Measurements from ENCODE around the gene TAMALIN. TPM values are rescaled to one million over a fixed set of nuclear protein-coding genes. Genes with fewer than 3 reads are reported as not detected.

TAMALIN gene
- total RNA-seq, 4 donors from 2014 or later, result 9.8 to 20.8 (median 14.5) TPM

DNA sequence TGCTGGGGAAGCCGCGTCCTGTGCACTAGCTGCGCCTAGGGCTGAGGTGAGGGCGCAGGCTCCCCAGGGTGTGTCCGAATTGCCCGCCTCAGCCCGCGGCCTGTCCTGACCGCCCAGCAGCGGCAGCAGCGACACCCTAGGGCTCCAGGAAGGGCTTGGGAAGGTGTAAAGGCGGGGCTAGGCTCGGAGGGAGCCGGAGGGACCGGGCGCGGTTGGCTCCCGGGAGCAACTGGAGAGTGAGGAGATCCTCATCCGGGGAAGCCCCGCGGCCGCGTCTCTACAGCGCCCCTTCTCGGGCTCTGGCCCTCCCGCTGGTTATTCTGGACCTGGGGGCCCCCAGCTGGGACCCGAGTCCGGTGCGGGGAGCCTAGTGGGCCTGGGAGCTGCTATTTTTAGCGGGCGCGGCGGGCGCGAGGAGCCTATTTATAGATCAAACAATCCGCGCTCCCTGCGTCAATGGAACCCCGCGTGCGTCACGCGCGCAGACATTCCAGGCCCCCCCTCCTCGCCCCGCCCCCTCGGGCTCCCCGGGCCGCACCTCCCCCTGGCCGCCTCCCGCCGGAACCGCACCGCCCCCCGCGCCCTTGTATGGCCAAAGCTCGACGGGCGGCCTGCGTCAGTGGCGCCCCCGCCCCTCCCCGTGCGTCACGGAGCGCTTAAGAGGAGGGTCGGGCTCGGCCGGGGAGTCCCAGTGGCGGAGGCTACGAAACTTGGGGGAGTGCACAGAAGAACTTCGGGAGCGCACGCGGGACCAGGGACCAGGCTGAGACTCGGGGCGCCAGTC is 44.2 kb downstream of the TAMALIN start, which contains the start of gene NR4A1:
Gene NR4A1, plus strand, starts transcription at position 685 of the 784 bp plus-strand sequence. CDS start 2,887 bp downstream, outside the sequence.
- no peaks in the 10 kb centered on the region for H3K27me3 ChIP-seq
- 4% methylated on average over 5 of the region's 77 CpGs; no CpG with 5 or more reads in 1 of the 2 donors for WGBS, 2 donors
- no peaks in the 10 kb centered on the region for H3K9me3 ChIP-seq
- H3K4me3 ChIP-seq (replicated peaks in 1 of 3), result peak within 1 kb of the TSS; percentile 21 to 48 (median 47)
- peaks cover 11 to 25% of the 10 kb centered on the region in 2 donors for H3K36me3 ChIP-seq
- intact Hi-C loops (cut with DNase I), result no loop called here
- TF ChIP-seq POLR2A (IDR thresholded peaks at IDR 0.05), result peak; percentile 92 to 98
- TF ChIP-seq CTCF (IDR thresholded peaks at IDR 0.05), result no peak
- peaks cover 21 to 42% of the 10 kb centered on the region in 2 donors for H3K4me1 ChIP-seq
- peak; percentile 99 for DNase-seq
- H3K27ac ChIP-seq, result peak within 1 kb of the TSS; percentile 99 to 100 (median 99)

GRCh38 chr12:52052468-52053186 is 45.9 kb downstream of the TAMALIN start:
- peaks cover 21 to 33% of the 10 kb centered on the region in 2 donors for H3K4me1 ChIP-seq
- peak; percentile 53 to 64 for DNase-seq
- H3K4me3 ChIP-seq (replicated peaks in 1 of 3), result peak overlapping the region in 1 of 3 donors; percentile 47
- TF ChIP-seq POLR2A (IDR thresholded peaks at IDR 0.05) (no peak), CTCF (IDR thresholded peaks at IDR 0.05) (no peak)
- WGBS, 2 donors, result 46 to 61% methylated on average over 7 of the region's 7 CpGs
- H3K27me3 ChIP-seq, result no peaks in the 10 kb centered on the region
- H3K36me3 ChIP-seq, result peaks cover 26 to 42% of the 10 kb centered on the region in 2 donors
- intact Hi-C loops (cut with DNase I), result no loop called here
- peak overlapping the region; percentile 99 to 100 (median 99) for H3K27ac ChIP-seq
- H3K9me3 ChIP-seq, result no peaks in the 10 kb centered on the region

- peak overlapping the region in 2 of 3 donors; percentile 99 to 100 for H3K27ac ChIP-seq
- H3K4me3 ChIP-seq (replicated peaks in 1 of 3), result peak overlapping the region in 1 of 3 donors; percentile 47
- peaks cover 36 to 53% of the 10 kb centered on the region in 2 donors for H3K36me3 ChIP-seq
- intact Hi-C loops (cut with DNase I), result no loop called here
- 79 to 87% methylated on average over 6 to 8 of the region's 9 CpGs for WGBS, 2 donors
- no peak for TF ChIP-seq POLR2A (IDR thresholded peaks at IDR 0.05)
- TF ChIP-seq CTCF (IDR thresholded peaks at IDR 0.05), result no peak
- peaks cover 21 to 33% of the 10 kb centered on the region in 2 donors for H3K4me1 ChIP-seq
- DNase-seq, result no peak
- no peaks in the 10 kb centered on the region for H3K27me3 ChIP-seq
- H3K9me3 ChIP-seq, result no peaks in the 10 kb centered on the region
These were observed 46.9 kb downstream of the TAMALIN start for GRCh38 chr12:52053536-52054209.

DNA sequence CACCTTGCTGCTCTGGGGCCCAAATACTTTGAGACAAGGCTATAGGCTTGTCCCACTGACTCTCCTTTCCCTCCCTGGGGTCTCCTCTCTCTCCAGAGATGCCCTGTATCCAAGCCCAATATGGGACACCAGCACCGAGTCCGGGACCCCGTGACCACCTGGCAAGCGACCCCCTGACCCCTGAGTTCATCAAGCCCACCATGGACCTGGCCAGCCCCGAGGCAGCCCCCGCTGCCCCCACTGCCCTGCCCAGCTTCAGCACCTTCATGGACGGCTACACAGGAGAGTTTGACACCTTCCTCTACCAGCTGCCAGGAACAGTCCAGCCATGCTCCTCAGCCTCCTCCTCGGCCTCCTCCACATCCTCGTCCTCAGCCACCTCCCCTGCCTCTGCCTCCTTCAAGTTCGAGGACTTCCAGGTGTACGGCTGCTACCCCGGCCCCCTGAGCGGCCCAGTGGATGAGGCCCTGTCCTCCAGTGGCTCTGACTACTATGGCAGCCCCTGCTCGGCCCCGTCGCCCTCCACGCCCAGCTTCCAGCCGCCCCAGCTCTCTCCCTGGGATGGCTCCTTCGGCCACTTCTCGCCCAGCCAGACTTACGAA is 47.6 kb downstream of the TAMALIN start:
- H3K4me3 ChIP-seq (replicated peaks in 1 of 3), result peak overlapping the region in 1 of 3 donors; percentile 47
- peak overlapping the region in 2 of 3 donors; percentile 99 to 100 for H3K27ac ChIP-seq
- peaks cover 41 to 59% of the 10 kb centered on the region in 2 donors for H3K36me3 ChIP-seq
- intact Hi-C loops (cut with DNase I), result no loop called here
- 90 to 91% methylated on average over 21 of the region's 21 CpGs for WGBS, 2 donors
- DNase-seq, result no peak
- no peaks in the 10 kb centered on the region for H3K9me3 ChIP-seq
- TF ChIP-seq POLR2A (IDR thresholded peaks at IDR 0.05), result no peak
- no peak for TF ChIP-seq CTCF (IDR thresholded peaks at IDR 0.05)
- no peaks in the 10 kb centered on the region for H3K27me3 ChIP-seq
- peaks cover 20 to 27% of the 10 kb centered on the region in 2 donors for H3K4me1 ChIP-seq

Measured in thyroid gland (tissue), 4 donors.